GM19193 (cell line): ENCODE results near the gene SIAH1.

ENCODE experiments used
- POLR2A ChIP-seq: IDR thresholded peaks from 4 replicates; pipeline ENCODE4 v1.6.1; 2011; ENCODE audit not compliant: insufficient read depth, insufficient read length; ENCODE audit errors: extremely low read depth

Gene SIAH1

GRCh38 chr16:48373258-48374029 lies 11.8 kb downstream of the SIAH1 start:
- TF ChIP-seq POLR2A: no peak

DNA sequence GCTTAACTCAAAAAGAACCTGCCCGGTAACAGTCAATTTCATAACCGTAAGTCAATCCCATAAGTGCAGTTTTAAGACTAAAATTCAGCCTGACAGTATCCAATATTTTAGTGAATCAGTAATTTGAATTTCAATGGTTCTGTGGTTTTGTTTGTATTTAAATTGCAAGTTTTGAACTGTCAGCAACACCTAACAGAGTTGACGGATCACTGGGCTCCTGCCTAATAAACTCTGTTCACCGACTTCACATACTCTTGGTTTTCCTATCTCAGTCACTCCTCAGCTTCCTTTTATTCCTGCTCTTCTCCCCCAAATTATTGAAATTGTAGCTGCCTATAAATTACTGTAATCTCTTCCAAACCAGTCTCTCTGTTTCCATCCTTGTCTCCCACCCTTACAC lies 12.5 kb downstream of the SIAH1 start:
- TF ChIP-seq POLR2A: no peak

DNA sequence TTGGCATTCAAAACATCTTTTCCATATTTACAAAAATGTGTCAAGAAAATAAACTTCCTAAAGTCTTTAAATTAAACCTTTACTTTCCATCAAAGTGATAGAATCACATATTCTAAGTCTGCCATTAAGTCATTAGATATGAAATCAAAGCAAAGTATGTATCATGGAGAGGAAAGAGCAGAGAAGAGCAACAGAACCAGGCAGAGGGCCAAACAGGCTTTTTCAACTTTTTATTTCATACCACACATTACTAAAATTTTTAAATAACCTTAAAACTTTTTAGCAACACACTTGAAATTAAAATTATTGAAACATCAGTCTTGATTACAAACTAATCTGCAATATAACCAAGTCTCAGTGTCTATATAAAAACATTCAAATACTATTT lies 13.8 kb downstream of the SIAH1 start:
- TF ChIP-seq POLR2A: no peak

GRCh38 chr16:48370229-48370628 lies 15.0 kb downstream of the SIAH1 start:
- no peak for TF ChIP-seq POLR2A

- TF ChIP-seq POLR2A: no peak
These were observed 15.4 kb downstream of the SIAH1 start for GRCh38 chr16:48369765-48370164.

GRCh38 chr16:48367441-48368049 lies 17.7 kb downstream of the SIAH1 start:
- TF ChIP-seq POLR2A: no peak

GRCh38 chr16:48366165-48367093 lies 18.8 kb downstream of the SIAH1 start:
- TF ChIP-seq POLR2A: no peak

GRCh38 chr16:48365601-48366164 lies 19.5 kb downstream of the SIAH1 start:
- TF ChIP-seq POLR2A: peak; percentile 55

GRCh38 chr16:48365025-48365600 lies 20.1 kb downstream of the SIAH1 start:
- TF ChIP-seq POLR2A: no peak

GRCh38 chr16:48361540-48362144 lies 23.6 kb downstream of the SIAH1 start:
- no peak for TF ChIP-seq POLR2A

- TF ChIP-seq POLR2A: no peak
These were observed 24.2 kb downstream of the SIAH1 start for GRCh38 chr16:48361012-48361411.

GRCh38 chr16:48359983-48360382 lies 25.2 kb downstream of the SIAH1 start:
- no peak for TF ChIP-seq POLR2A

GRCh38 chr16:48358419-48358818 lies 26.8 kb downstream of the SIAH1 start:
- no peak for TF ChIP-seq POLR2A

DNA sequence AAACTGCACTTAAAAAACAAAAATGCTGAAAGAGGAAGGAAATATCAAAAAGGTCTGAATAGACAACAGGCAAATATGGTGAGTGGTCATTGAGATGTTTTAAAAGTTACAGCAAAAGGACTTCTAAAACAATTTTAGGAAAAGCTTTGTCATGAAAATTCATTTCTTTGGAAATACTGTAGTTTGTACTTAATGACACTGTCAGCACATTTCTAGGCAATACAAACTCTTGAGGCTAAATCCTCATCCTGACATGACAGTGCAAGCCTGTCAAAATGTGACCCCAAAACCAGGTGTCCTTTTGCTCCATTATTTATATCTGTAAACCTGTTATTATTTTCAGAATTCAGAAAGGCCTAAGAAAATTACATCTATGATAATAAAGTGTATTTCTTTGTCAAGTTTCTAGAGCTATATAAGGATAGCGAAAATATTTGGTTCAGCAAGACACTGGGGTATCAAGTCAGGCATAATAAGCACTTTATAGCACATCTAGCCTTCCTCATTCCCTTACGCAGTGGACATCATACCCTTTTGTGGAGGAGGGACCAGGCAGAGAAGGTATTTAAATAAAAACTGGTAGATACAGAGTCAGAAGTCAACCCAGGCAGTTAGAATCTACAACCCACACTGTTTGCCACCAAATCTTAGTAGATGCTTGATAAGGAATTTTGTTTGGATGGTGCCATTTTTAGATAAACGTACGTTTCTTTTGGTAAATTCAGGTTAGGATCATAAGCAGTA lies 28.4 kb downstream of the SIAH1 start:
- TF ChIP-seq POLR2A: no peak
